Hematopoietic multipotent progenitor cell treated with erythropoietin and hydrocortisone succinate and interleukin-3 and kit ligand, for 15 days (in vitro differentiated cells): ENCODE measurements around the gene FOXE3.
"Not testable (repeated sequence)": the region's sequence is repeated elsewhere in the genome, so short reads cannot be mapped to it uniquely, and the experiment has no call there.

Source experiments
- DNase-seq: peaks from one replicate; pipeline ENCODE4 v3.0.0-alpha.2; 2015; ENCODE audit warnings: low spot score

FOXE3 gene

GRCh38 chr1:47449822-47450552, 33.9 kb downstream of the FOXE3 start:
- DNase-seq, result no peak

DNA sequence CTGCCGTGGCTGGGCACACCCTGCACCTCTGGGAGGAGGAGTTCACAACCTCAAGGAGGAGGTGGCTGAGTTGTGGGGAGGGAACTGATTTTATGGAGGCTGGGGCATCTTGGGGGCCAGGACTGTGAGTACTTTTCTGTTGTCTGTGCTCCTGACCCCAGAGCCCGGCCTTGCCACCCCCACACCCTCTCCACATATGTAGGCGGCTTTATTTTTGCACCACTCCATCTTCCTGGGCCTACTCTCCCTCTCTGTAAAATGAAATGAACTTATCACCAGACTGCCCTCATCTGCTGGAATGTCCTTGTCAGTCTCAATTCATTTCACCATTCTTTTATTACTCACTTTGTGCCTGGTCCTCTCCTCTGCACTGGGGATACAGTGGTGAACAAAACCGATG, 34.5 kb downstream of the FOXE3 start:
- DNase-seq, result no peak

DNA sequence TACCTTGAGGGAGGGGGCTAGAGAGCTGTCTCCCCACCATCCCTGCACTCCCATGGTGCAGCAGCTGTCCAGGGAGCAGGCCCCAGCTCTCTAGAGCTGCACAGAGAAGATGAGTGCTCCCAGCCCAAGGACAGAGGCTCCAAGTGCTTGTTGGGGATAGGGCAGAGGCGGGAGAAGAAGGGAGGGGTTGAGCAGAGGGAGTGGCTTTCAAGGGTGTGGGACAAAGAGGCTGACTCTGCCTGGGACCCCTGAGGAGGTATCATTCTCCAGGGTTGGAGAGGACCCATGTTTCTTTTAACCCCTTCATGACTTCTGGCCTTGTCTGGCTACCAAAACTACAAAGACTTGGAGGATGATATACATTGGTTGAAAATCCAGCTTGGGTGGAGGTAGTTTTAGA, 36.3 kb downstream of the FOXE3 start:
- DNase-seq, result no peak

GRCh38 chr1:47453910-47454309, 37.8 kb downstream of the FOXE3 start:
- DNase-seq, result not testable (repeated sequence)

DNA sequence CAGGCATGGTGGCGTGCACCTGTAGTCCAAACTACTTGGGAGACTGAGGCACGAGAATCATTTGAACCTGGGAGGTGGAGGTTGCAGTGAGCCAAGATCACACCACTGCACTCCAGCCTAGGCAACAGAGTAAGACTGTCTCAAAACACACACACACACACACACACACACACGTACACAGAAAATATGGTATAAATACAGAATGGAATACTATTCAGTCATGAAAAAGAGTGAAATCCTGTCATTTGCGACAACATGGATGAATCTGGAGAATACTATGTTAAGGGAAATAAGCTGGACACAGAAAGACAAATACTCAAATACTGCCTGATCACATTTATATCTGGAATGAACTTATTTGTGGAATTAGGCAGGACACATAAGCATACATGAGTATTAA, 40.2 kb downstream of the FOXE3 start:
- DNase-seq, result no peak

DNA sequence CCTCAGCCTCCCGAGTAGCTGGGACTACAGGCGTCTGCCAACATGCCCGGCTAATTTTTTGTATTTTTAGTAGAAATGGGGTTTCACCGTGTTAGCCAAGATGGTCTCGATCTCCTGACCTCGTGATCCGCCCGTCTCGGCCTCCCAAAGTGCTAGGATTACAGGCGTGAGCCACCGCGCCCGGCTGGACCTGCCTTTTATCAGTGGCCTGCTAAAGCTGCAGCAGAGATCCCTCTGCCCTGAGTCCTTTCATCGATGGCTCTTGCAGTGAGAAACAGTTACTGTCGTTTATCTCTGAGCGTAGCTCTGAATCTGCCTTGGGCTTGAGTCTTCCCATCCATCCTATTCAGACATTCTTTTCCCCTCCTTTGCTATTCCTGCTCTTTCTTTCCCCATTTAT, 41.5 kb downstream of the FOXE3 start:
- DNase-seq, result not testable (repeated sequence)

GRCh38 chr1:47459253-47459788, 43.2 kb downstream of the FOXE3 start:
- DNase-seq, result no peak

GRCh38 chr1:47460040-47460439, 44.0 kb downstream of the FOXE3 start:
- no peak for DNase-seq

GRCh38 chr1:47460456-47460855, 44.4 kb downstream of the FOXE3 start:
- DNase-seq, result no peak

DNA sequence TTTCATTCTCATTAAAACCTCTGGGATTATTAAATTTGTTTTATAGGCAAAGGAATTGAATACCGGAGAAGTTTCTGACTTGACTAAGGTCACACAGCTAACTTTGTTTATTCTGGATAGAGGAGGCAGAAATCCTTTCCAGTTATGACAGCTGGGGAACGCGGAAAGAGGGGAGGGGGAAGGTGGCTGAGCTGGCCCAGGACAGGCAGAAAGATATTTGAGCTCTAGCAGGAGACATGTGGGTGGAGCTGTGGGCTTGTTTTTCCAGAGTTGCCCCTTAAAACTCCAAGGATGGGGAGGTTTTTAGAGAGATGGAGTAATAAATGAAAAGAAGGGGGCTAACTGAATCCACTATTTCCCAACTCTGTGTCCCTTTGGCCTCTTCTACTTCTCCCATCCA, 49.5 kb downstream of the FOXE3 start:
- DNase-seq, result no peak
